ENCODE measurements around the gene CYP26C1. TPM values are rescaled to one million over a fixed set of nuclear protein-coding genes. Genes with fewer than 3 reads are reported as not detected.
A peak's percentile ranks its signal among the peaks of the same experiment; 100 is the strongest.

CYP26C1 gene
- total RNA-seq, 1 experiment from 2014 or later, result 0.11 TPM

DNA sequence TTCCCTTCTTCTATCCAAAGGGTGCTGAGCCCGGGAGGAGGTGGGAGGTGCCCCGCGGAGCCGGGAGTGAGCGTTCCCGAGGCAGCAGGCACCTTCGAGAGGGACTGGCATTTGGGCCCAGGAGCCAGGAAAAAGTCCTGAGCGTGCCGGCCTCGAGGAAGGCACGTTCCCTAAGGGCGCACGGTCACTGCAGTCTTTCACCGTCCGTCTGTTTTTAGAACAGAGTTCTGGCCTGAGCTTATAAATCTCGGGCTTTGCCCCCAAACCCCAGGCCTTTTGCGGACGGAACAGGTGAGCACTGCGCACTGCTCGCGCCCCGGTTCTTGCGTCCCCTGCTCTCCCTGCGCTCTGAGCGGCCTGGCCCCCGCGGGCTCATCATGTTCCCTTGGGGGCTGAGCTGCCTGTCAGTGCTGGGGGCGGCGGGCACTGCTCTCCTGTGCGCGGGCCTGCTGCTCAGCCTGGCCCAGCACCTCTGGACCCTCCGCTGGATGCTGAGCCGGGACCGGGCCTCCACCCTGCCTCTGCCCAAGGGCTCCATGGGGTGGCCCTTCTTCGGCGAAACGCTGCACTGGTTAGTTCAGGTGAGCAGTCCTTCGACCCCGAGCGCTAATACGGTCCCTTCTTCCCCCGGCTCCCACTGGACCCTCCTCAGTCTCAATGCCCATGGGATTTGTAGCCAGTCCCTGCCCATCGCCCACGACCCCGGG is 442 bp downstream of the CYP26C1 start:
- ChIA-PET POLR2A (interaction anchor here (1.2 kb wide), 1 partner anchor 12 kb away, joined by 4 read pairs; the partner anchor contains the start of gene CYP26A1), CTCF (interaction anchor here (0.7 to 9.8 kb wide), 12 partner anchors 14 to 422 kb away, joined by 3 to 106 read pairs (median 4); partner anchors contain the start of gene CYP26A1)
- peaks cover 87% of the 10 kb centered on the region for H3K27me3 Mint-ChIP-seq (ENCODE audit: low read depth)
- TF ChIP-seq, protein P1, sequence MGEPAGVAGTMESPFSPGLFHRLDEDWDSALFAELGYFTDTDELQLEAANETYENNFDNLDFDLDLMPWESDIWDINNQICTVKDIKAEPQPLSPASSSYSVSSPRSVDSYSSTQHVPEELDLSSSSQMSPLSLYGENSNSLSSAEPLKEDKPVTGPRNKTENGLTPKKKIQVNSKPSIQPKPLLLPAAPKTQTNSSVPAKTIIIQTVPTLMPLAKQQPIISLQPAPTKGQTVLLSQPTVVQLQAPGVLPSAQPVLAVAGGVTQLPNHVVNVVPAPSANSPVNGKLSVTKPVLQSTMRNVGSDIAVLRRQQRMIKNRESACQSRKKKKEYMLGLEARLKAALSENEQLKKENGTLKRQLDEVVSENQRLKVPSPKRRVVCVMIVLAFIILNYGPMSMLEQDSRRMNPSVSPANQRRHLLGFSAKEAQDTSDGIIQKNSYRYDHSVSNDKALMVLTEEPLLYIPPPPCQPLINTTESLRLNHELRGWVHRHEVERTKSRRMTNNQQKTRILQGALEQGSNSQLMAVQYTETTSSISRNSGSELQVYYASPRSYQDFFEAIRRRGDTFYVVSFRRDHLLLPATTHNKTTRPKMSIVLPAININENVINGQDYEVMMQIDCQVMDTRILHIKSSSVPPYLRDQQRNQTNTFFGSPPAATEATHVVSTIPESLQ (CRISPR knock-in tag; IDR thresholded peaks at IDR 0.05), result no peak
- peak; percentile 46; the same call in 1 of the 2 replicates for TF ChIP-seq MAX (CRISPR knock-in tag; IDR thresholded peaks at IDR 0.05)
- ATAC-seq, result no peak; the same call in 1 of the 2 replicates
- no peaks in the 10 kb centered on the region for H3K9me3 Mint-ChIP-seq
- peak overlapping the region; percentile 67 for H3K4me3 Mint-ChIP-seq
- no peak for DNase-seq (ENCODE audit: low spot score)
- H3K27ac Mint-ChIP-seq, result no peak overlapping the region
- peaks cover 46% of the 10 kb centered on the region for H3K4me1 Mint-ChIP-seq
- H3K36me3 Mint-ChIP-seq, result no peaks in the 10 kb centered on the region; the same call in 1 of the 2 replicates

- H3K27ac Mint-ChIP-seq, result no peak overlapping the region
- peak overlapping the region; percentile 67 for H3K4me3 Mint-ChIP-seq
- H3K27me3 Mint-ChIP-seq (ENCODE audit: low read depth), result peaks cover 95% of the 10 kb centered on the region
- no peaks in the 10 kb centered on the region; the same call in 1 of the 2 replicates for H3K36me3 Mint-ChIP-seq
- DNase-seq (ENCODE audit: low spot score) (no peak), ATAC-seq (no peak)
- POLR2A ChIA-PET, result interaction anchor here (0.6 kb wide), 1 partner anchor 24 kb away, joined by 7 read pairs; no protein-coding TSS in a partner anchor
- peaks cover 39% of the 10 kb centered on the region for H3K4me1 Mint-ChIP-seq
- no peaks in the 10 kb centered on the region for H3K9me3 Mint-ChIP-seq
- CTCF ChIA-PET, result interaction anchor here (0.5 to 9.8 kb wide), 11 partner anchors 9 to 421 kb away, joined by 3 to 106 read pairs (median 4); partner anchors contain the start of gene CYP26A1
- TF ChIP-seq ZNF423 (CRISPR knock-in tag; IDR thresholded peaks at IDR 0.05) (peak; percentile 3; the same call in 1 of the 2 replicates), RELA (CRISPR knock-in tag; IDR thresholded peaks at IDR 0.05; ENCODE audit: borderline replicate concordance) (no peak), ZNF121 (CRISPR knock-in tag; IDR thresholded peaks at IDR 0.05) (peak; percentile 98)
- TF ChIP-seq, protein P1 (CRISPR knock-in tag; IDR thresholded peaks at IDR 0.05), result no peak
Observed at GRCh38 chr10:93061594-93062513, 1.3 kb downstream of the CYP26C1 start.

- Mint-ChIP-seq H3K9me3 (no peaks in the 10 kb centered on the region), H3K4me1 (peaks cover 43% of the 10 kb centered on the region), H3K4me3 (peak overlapping the region; percentile 67), H3K27ac (no peak overlapping the region), H3K36me3 (no peaks in the 10 kb centered on the region; the same call in 1 of the 2 replicates), H3K27me3 (ENCODE audit: low read depth) (peaks cover 99% of the 10 kb centered on the region)
- POLR2A ChIA-PET, result interaction anchor here (0.6 kb wide), 1 partner anchor 25 kb away, joined by 7 read pairs; no protein-coding TSS in a partner anchor
- CTCF ChIA-PET, result interaction anchor here (0.7 to 9.8 kb wide), 8 partner anchors 9 to 297 kb away, joined by 3 to 106 read pairs (median 4); partner anchors contain the start of gene CYP26A1
- DNase-seq (ENCODE audit: low spot score) (peak; percentile 70), ATAC-seq (peak; percentile 31)
- TF ChIP-seq GTF2I (CRISPR knock-in tag; conservative IDR thresholded peaks at IDR 0.05) (no peak), ZNF121 (CRISPR knock-in tag; IDR thresholded peaks at IDR 0.05) (no peak), TCF7 (CRISPR knock-in tag; IDR thresholded peaks at IDR 0.05; ENCODE audit: low read depth) (peak; percentile 83), EMX1 (CRISPR knock-in tag; IDR thresholded peaks at IDR 0.05) (no peak), CBFB (CRISPR knock-in tag; IDR thresholded peaks at IDR 0.05; ENCODE audit: low read depth) (peak; percentile 93), ZNF425 (CRISPR knock-in tag; conservative IDR thresholded peaks at IDR 0.05) (no peak), ZNF396 (CRISPR knock-in tag; IDR thresholded peaks at IDR 0.05; ENCODE audit: borderline replicate concordance) (no peak), ZBTB21 (CRISPR knock-in tag; IDR thresholded peaks at IDR 0.05; ENCODE audit: borderline replicate concordance) (peak; percentile 91), HMGA2 (CRISPR knock-in tag; IDR thresholded peaks at IDR 0.05) (no peak), SP1 (CRISPR knock-in tag; conservative IDR thresholded peaks at IDR 0.05) (peak; percentile 65), ETV6 (CRISPR knock-in tag; IDR thresholded peaks at IDR 0.05) (peak; percentile 25), FOXK1 (CRISPR knock-in tag; IDR thresholded peaks at IDR 0.05) (peak; percentile 85; the same call in 1 of the 2 replicates)
- TF ChIP-seq, protein P2, sequence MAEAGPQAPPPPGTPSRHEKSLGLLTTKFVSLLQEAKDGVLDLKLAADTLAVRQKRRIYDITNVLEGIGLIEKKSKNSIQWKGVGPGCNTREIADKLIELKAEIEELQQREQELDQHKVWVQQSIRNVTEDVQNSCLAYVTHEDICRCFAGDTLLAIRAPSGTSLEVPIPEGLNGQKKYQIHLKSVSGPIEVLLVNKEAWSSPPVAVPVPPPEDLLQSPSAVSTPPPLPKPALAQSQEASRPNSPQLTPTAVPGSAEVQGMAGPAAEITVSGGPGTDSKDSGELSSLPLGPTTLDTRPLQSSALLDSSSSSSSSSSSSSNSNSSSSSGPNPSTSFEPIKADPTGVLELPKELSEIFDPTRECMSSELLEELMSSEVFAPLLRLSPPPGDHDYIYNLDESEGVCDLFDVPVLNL (CRISPR knock-in tag; IDR thresholded peaks at IDR 0.05; ENCODE audit: borderline replicate concordance, low read depth), result peak; percentile 71; the same call in 1 of the 2 replicates
- TF ChIP-seq, protein P3, sequence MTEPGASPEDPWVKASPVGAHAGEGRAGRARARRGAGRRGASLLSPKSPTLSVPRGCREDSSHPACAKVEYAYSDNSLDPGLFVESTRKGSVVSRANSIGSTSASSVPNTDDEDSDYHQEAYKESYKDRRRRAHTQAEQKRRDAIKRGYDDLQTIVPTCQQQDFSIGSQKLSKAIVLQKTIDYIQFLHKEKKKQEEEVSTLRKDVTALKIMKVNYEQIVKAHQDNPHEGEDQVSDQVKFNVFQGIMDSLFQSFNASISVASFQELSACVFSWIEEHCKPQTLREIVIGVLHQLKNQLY (CRISPR knock-in tag; IDR thresholded peaks at IDR 0.05), result no peak; the same call in 1 of the 2 replicates
Observed at GRCh38 chr10:93062514-93063143, 2.0 kb downstream of the CYP26C1 start.

Data from WTC11 (cell line).